Loucy (cell line): ENCODE data around the gene PLAC9.
A peak's percentile ranks its signal among the peaks of the same experiment; 100 is the strongest.

Experiments used
- H2AFZ ChIP-seq: fragments of 200-600 bp; sonication (generic); 2 replicates; pipeline ENCODE4 v1.6.0; 2016; ENCODE audit warnings: antibody characterized with exemption, mild to moderate bottlenecking, low read length, moderate library complexity
- H3F3A ChIP-seq: fragments of 200-600 bp; 2 replicates; pipeline ENCODE4 v1.6.0; 2016; ENCODE audit warnings: antibody characterized with exemption, low read depth, mild to moderate bottlenecking
- H3K27me3 ChIP-seq: fragments of 200-600 bp; sonication (generic); 2 replicates; pipeline ENCODE4 v1.6.1; 2014; ENCODE audit warnings: low read length, mild to moderate bottlenecking; ENCODE audit not compliant: insufficient read depth, poor library complexity, severe bottlenecking
- H3K36me3 ChIP-seq: fragments of 200-600 bp; sonication (generic); 2 replicates; pipeline ENCODE4 v1.6.1; 2016; ENCODE audit warnings: low read length; ENCODE audit not compliant: insufficient read depth
- H3K4me1 ChIP-seq: fragments of 200-600 bp; sonication (generic); 2 replicates; pipeline ENCODE4 v1.5.1; 2014; ENCODE audit warnings: low read length, mild to moderate bottlenecking; ENCODE audit not compliant: insufficient read depth, poor library complexity, severe bottlenecking
- H3K4me2 ChIP-seq: fragments of 200-600 bp; sonication (generic); 2 replicates; pipeline ENCODE4 v1.6.0; 2014; ENCODE audit warnings: antibody characterized with exemption, low read length, low read depth, mild to moderate bottlenecking; ENCODE audit not compliant: poor library complexity, severe bottlenecking
- H3K4me3 ChIP-seq: fragments of 200-600 bp; sonication (generic); 2 replicates; pipeline ENCODE4 v1.5.1; 2014; ENCODE audit warnings: low read length, mild to moderate bottlenecking, mixed read lengths; ENCODE audit not compliant: poor library complexity, severe bottlenecking
- H3K79me2 ChIP-seq: fragments of 200-600 bp; sonication (generic); 2 replicates; pipeline ENCODE4 v1.6.1; 2014; ENCODE audit warnings: low read length; ENCODE audit not compliant: insufficient read depth
- H3K9ac ChIP-seq: fragments of 200-600 bp; sonication (generic); 2 replicates; pipeline ENCODE4 v1.6.0; 2014; ENCODE audit warnings: mild to moderate bottlenecking, low read depth, low read length, moderate library complexity; ENCODE audit not compliant: poor library complexity, severe bottlenecking
- H3K9me2 ChIP-seq: fragments of 200-600 bp; sonication (generic); replicated peaks from 2 replicates; pipeline ENCODE4 v1.6.1; 2016; ENCODE audit warnings: low read depth, low read length, mixed read lengths
- H3K9me3 ChIP-seq: fragments of 200-600 bp; sonication (generic); 2 replicates; pipeline ENCODE4 v1.6.1; 2014; ENCODE audit warnings: mild to moderate bottlenecking, antibody characterized with exemption, low read length, low read depth; ENCODE audit not compliant: insufficient read depth
- H4K20me1 ChIP-seq: fragments of 200-600 bp; sonication (generic); 2 replicates; pipeline ENCODE4 v1.6.0; 2014; ENCODE audit warnings: antibody characterized with exemption, low read length, mild to moderate bottlenecking; ENCODE audit not compliant: insufficient read depth, poor library complexity, severe bottlenecking
- CTCF ChIP-seq: fragments of 200-600 bp; sonication (generic); conservative IDR thresholded peaks from 2 replicates; pipeline ENCODE4 v1.5.1; 2014; ENCODE audit warnings: mild to moderate bottlenecking, antibody characterized with exemption, low read length
- EZH2phosphoT487 ChIP-seq: fragments of 200-600 bp; IDR thresholded peaks from 2 replicates; pipeline ENCODE4 v1.6.1; 2018; ENCODE audit warnings: antibody characterized with exemption, mild to moderate bottlenecking, moderate library complexity, borderline replicate concordance

Gene PLAC9

GRCh38 chr10:80140251-80140650 is 7.7 kb downstream of the PLAC9 start:
- Histone ChIP-seq H3K4me2 (no peak overlapping the region), H4K20me1 (no peaks in the 10 kb centered on the region), H3K9me3 (no peaks in the 10 kb centered on the region), H3K4me1 (peaks cover 11% of the 10 kb centered on the region), H3K9me2 (no peaks in the 10 kb centered on the region), H3K9ac (no peak overlapping the region), H3K4me3 (no peak overlapping the region), H2AFZ (no peak overlapping the region), H3F3A (no peaks in the 10 kb centered on the region), H3K36me3 (no peaks in the 10 kb centered on the region), H3K27me3 (no peaks in the 10 kb centered on the region), H3K79me2 (no peaks in the 10 kb centered on the region)
- no peak for TF ChIP-seq EZH2phosphoT487
- no peak for TF ChIP-seq CTCF

GRCh38 chr10:80141696-80142460 is 9.3 kb downstream of the PLAC9 start:
- Histone ChIP-seq H4K20me1 (no peaks in the 10 kb centered on the region), H3F3A (no peaks in the 10 kb centered on the region), H3K79me2 (no peaks in the 10 kb centered on the region), H3K4me2 (no peak overlapping the region), H3K4me3 (no peak overlapping the region), H2AFZ (no peak overlapping the region), H3K9ac (no peak overlapping the region), H3K27me3 (no peaks in the 10 kb centered on the region), H3K36me3 (no peaks in the 10 kb centered on the region), H3K9me2 (no peaks in the 10 kb centered on the region), H3K9me3 (no peaks in the 10 kb centered on the region), H3K4me1 (peaks cover 11% of the 10 kb centered on the region)
- TF ChIP-seq CTCF (no peak), EZH2phosphoT487 (no peak)

GRCh38 chr10:80144067-80144695 is 11.7 kb downstream of the PLAC9 start:
- Histone ChIP-seq H3K36me3 (no peaks in the 10 kb centered on the region; the same call in 1 of the 2 replicates), H2AFZ (no peak overlapping the region), H3K79me2 (no peaks in the 10 kb centered on the region), H3F3A (no peaks in the 10 kb centered on the region), H3K4me3 (peak overlapping the region; percentile 31), H3K4me2 (peak overlapping the region; percentile 48), H4K20me1 (no peaks in the 10 kb centered on the region), H3K9me2 (no peaks in the 10 kb centered on the region), H3K9ac (no peak overlapping the region), H3K27me3 (no peaks in the 10 kb centered on the region), H3K4me1 (peaks cover 11% of the 10 kb centered on the region), H3K9me3 (no peaks in the 10 kb centered on the region)
- TF ChIP-seq CTCF (no peak), EZH2phosphoT487 (no peak)
